ENCODE measurements around the gene CUL2. TPM values are rescaled to one million over a fixed set of nuclear protein-coding genes. Genes with fewer than 3 reads are reported as not detected.
A peak's percentile ranks its signal among the peaks of the same experiment; 100 is the strongest.

CUL2 gene
- total and polyA plus RNA-seq, 7 donors = 26.2 to 65.6 (median 47.0) TPM

GRCh38 chr10:35041502-35041879 is 48.6 kb downstream of the CUL2 start:
- H3K9me3 ChIP-seq = no peaks in the 10 kb centered on the region
- ATAC-seq (no peak), DNase-seq (no peak)
- 80 to 90% (median 82%) methylated on average over 9 of the region's 9 CpGs for WGBS, 3 donors
- TF ChIP-seq, protein P1, sequence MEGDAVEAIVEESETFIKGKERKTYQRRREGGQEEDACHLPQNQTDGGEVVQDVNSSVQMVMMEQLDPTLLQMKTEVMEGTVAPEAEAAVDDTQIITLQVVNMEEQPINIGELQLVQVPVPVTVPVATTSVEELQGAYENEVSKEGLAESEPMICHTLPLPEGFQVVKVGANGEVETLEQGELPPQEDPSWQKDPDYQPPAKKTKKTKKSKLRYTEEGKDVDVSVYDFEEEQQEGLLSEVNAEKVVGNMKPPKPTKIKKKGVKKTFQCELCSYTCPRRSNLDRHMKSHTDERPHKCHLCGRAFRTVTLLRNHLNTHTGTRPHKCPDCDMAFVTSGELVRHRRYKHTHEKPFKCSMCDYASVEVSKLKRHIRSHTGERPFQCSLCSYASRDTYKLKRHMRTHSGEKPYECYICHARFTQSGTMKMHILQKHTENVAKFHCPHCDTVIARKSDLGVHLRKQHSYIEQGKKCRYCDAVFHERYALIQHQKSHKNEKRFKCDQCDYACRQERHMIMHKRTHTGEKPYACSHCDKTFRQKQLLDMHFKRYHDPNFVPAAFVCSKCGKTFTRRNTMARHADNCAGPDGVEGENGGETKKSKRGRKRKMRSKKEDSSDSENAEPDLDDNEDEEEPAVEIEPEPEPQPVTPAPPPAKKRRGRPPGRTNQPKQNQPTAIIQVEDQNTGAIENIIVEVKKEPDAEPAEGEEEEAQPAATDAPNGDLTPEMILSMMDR (IDR thresholded peaks at IDR 0.05) = no peak
- intact Hi-C loops (cut with DNase I) = no loop called here
- H3K4me1 ChIP-seq = no peaks in the 10 kb centered on the region
- H3K27ac ChIP-seq = no peak overlapping the region
- peaks cover 2 to 79% of the 10 kb centered on the region in 2 donors for H3K36me3 ChIP-seq (ENCODE audit: insufficient read depth in 1 of 2, low read depth in 1 of 2)
- H3K27me3 ChIP-seq (ENCODE audit: insufficient read depth in 3 of 3, low read length in 2 of 3) = no peaks in the 10 kb centered on the region
- no peak overlapping the region for H3K4me3 ChIP-seq

DNA sequence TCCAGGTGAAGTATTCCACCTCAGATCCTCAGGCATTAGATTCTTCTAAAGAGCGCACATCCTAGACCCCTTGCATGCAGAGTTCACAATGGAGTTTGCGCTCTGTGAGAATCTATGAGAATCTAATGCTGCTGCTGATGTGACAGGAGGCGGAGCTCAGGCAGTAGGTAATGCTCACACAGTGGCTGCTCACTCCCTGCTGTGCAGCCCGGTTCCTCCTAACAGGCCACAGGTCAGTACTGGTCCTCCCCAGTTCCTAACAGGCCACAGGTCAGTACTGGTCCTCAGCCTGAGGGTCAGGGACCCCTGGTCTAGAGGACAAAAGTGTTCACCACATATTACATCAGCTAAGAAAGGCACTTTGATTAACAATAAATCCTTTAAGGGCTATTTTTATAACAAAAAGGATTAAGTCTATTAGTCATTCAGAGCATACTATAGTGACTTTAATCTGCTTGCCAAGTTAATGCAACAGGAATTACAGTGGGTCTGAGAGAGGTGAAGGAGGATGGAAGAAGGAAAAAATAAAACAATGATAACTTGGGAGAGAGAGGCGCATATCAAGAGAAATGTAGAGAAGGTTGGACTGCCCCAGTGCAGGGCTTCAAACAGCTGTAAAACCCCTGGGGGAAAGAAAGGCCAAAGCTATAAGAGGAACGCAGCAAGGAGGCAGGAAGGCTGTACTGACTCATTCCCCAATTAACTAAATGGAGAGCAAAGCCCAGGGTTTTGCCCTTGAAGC is 49.2 kb downstream of the CUL2 start:
- H3K4me1 ChIP-seq = peaks cover 2% of the 10 kb centered on the region
- 79 to 84% (median 83%) methylated on average over 6 of the region's 6 CpGs for WGBS, 3 donors
- DNase-seq (no peak), ATAC-seq (no peak)
- no peaks in the 10 kb centered on the region for H3K9me3 ChIP-seq
- peaks cover 2 to 78% of the 10 kb centered on the region in 2 donors for H3K36me3 ChIP-seq (ENCODE audit: insufficient read depth in 1 of 2, low read depth in 1 of 2)
- intact Hi-C loops (cut with DNase I) = no loop called here
- TF ChIP-seq, protein P1 (IDR thresholded peaks at IDR 0.05) = no peak
- no peak overlapping the region for H3K27ac ChIP-seq
- H3K4me3 ChIP-seq = no peak overlapping the region
- H3K27me3 ChIP-seq (ENCODE audit: insufficient read depth in 3 of 3, low read length in 2 of 3) = no peaks in the 10 kb centered on the region

DNA sequence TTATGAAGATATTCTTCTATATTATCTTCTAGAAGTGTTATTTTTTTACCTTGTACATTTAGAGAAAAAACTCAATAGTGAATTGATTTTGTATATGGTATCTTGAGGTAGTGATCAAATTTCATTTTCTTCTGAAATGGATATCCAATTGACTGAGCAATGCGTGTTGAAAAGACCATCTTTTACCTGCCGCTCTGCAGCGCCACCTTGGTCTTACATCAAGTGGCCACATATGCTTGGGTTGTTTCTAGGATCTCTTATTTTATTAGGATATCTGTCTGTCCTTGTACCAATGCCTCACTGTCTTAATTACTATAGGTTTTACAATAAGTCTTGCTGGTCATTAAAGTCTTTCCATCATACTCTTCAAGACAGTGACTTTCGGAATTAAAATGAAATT is 53.0 kb downstream of the CUL2 start:
- peaks cover 7% of the 10 kb centered on the region for H3K4me1 ChIP-seq
- no peak overlapping the region for H3K27ac ChIP-seq
- intact Hi-C loops (cut with DNase I) = no loop called here
- no peaks in the 10 kb centered on the region for H3K27me3 ChIP-seq (ENCODE audit: insufficient read depth in 3 of 3, low read length in 2 of 3)
- no peak for DNase-seq
- TF ChIP-seq, protein P1 (IDR thresholded peaks at IDR 0.05) = no peak
- peaks cover 0 to 81% of the 10 kb centered on the region in 2 donors for H3K36me3 ChIP-seq (ENCODE audit: insufficient read depth in 1 of 2, low read depth in 1 of 2)
- ATAC-seq = no peak
- H3K9me3 ChIP-seq = no peaks in the 10 kb centered on the region
- H3K4me3 ChIP-seq = no peak overlapping the region
- WGBS, 3 donors = 98 to 99% (median 99%) methylated on average over 4 of the region's 4 CpGs

DNA sequence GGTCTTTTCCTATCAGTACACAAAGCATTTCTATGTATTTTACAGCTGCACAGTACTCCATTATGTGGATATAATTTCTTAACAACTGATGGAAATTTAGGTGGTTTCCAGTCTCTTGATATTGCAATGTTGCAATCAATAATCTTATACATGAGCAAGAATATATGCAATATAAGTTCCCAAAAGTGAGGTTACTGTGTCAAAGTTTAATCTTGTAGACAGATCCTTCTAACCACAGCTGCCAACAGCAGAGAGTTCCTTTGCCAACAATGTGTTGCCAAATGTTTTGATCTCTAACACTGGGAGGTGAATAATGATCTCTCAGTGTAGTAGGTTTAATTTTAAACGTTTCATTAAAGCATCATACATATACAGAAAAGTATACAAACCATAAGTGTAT is 54.5 kb downstream of the CUL2 start:
- H3K27ac ChIP-seq = no peak overlapping the region
- 10 to 40% (median 19%) methylated on average over 1 of the region's 1 CpG for WGBS, 3 donors
- H3K36me3 ChIP-seq (ENCODE audit: insufficient read depth in 1 of 2, low read depth in 1 of 2) = peaks cover 0 to 87% of the 10 kb centered on the region in 2 donors
- TF ChIP-seq, protein P1 (IDR thresholded peaks at IDR 0.05) = no peak
- H3K4me1 ChIP-seq = peaks cover 7% of the 10 kb centered on the region
- no peak overlapping the region for H3K4me3 ChIP-seq
- DNase-seq = no peak
- H3K27me3 ChIP-seq (ENCODE audit: insufficient read depth in 3 of 3, low read length in 2 of 3) = no peaks in the 10 kb centered on the region
- no peaks in the 10 kb centered on the region for H3K9me3 ChIP-seq
- peak in 2 of 4 donors; percentile 70 to 75 for ATAC-seq
- intact Hi-C loops (cut with DNase I) = no loop called here

DNA sequence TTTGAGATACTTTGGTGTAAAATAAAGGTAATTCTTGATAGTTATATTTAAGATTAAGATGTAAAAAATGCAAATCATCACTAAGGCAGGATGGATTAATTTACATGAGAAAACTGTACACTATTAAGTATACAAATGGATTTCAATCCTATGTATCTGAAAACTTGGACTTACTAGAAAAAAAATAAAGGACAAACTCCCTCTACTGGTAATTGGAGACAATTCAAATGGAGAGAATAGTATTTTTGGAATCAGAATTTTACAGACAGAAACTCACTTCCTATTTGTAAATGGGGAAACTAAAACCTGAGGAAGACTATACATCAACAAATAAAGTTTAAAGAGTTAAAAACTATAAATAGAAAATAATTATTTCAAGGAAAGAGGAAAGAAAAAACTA is 62.6 kb downstream of the CUL2 start:
- Histone ChIP-seq H3K4me1 (no peaks in the 10 kb centered on the region), H3K36me3 (ENCODE audit: insufficient read depth in 1 of 2, low read depth in 1 of 2) (peaks cover 6 to 97% of the 10 kb centered on the region in 2 donors), H3K27me3 (ENCODE audit: insufficient read depth in 3 of 3, low read length in 2 of 3) (no peaks in the 10 kb centered on the region), H3K9me3 (no peaks in the 10 kb centered on the region), H3K27ac (no peak overlapping the region), H3K4me3 (no peak overlapping the region)
- TF ChIP-seq, protein P1 (IDR thresholded peaks at IDR 0.05) = peak; percentile 31
- ATAC-seq = no peak
- intact Hi-C loops (cut with DNase I) = no loop called here
- no peak for DNase-seq

All from psoas muscle (tissue), 8 donors.